Iris pigment epithelial cell (primary cell): Measurements from ENCODE around the gene SCAPER.
"Not testable (repeated sequence)": the region's sequence is repeated elsewhere in the genome, so short reads cannot be mapped to it uniquely, and the experiment has no call there.

Experiments
- DNase-seq: peaks from one replicate; pipeline ENCODE4 v3.0.0-alpha.2; 2011; ENCODE audit warnings: low read depth

Gene SCAPER

DNA sequence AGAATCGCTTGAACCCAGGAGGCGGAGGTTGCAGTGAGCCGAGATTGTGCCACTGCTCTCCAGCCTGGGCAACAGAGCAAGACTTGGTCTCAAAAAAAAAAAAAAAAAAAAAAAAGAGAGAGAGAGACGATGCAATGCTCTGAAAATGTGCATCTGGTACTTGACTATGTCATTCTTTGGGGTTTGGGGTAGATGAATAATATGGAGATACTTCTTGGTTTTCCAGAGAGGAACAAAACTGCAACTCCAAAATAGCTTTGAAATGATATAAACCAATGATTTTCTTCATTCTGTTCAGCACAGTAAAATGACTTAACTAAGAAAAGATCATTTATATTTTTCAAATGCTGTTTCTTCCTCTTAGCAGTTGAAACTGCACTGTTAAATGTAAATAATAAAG, 409.7 kb downstream of the SCAPER start:
- DNase-seq = no peak

DNA sequence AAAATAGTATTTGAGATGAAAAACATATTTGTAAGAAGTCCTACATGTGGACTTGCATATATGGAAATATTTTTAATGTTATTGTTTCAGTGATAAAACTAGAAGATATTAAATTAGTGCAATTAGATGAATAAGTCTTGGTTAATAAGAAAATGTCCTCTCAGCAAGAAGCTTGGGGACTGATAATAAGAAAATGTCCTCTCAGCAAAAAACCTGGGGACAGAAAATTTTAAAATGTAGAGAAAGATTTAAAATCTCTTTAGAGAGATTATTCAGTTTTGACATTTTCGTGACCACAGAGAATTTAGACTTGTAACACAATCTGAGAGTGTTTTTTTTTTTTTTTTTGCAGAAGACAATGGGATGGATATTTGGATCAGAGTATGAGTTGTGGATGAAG, 412.6 kb downstream of the SCAPER start:
- DNase-seq = no peak

DNA sequence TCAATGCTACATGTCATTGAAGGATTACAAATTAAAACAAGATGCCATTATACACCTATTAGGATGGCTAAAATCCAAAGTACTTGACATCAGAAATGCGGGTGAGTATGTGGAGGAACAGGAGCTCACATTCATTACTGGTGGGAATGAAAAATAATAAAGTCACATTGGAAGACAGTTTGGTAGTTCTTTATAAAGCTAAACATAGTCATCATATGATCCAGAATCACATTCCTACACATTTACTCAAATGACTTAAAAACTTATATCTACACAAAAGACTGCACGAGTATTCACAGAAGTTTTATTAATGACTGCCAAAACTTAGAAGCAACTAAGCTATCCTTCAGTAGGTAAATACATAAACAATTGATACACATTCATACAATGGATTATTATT, 421.4 kb downstream of the SCAPER start:
- DNase-seq = no peak

DNA sequence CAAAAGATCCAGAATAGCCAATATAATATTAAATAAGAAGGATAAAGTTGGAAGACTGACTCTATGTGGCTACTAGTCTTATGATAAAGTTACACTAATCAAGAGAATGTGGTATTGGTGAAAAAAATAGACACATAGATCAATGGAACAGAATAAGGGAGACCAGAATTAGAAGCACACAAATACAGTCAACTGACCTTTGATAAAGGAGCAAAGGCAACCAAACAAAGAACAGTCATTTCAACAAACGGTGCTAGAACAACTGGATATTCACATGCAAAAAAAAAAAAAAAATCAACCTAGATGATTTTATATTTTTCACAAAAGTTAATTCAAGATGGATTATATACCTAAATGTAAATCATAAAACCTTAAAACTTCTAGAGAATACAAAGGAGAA, 422.1 kb downstream of the SCAPER start:
- DNase-seq = no peak

DNA sequence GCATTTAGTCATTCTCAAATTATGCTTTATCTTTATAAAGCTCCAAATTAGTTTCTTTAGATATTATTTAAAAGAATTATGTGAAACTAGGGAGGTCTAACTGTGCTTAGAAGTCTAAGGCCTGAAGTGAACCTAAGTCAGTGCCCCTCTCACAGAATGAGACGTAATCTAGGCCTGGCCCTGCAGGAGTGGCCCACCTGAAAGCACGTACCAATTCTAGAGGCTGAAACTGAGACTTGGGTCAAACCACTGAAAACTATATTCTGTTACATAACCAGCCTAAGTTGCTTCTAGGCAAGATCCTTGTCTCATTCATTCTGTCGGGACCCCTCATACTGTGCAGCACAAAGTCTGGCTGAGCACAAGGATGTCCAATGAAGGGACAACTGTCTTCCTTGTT, 424.9 kb downstream of the SCAPER start:
- no peak for DNase-seq

DNA sequence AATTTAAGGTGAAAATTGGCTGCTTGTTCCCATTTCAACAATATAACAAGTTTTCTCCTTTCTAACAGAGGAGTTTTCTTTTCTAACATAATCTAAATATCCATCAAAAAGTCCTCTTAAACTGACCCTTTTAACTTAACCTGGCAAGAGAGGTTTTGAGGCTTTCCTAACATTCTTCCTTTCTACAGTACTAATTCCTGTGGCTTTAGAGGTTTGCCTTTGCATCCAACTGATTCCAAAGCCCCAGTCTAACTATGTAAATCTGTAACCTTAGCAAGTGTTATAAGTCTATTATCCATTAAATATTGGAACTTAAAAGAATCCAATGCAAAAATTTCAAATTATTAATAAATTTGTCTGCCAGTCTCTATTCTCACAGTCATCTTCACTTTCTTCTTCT, 434.4 kb downstream of the SCAPER start:
- peak; percentile 65 for DNase-seq

DNA sequence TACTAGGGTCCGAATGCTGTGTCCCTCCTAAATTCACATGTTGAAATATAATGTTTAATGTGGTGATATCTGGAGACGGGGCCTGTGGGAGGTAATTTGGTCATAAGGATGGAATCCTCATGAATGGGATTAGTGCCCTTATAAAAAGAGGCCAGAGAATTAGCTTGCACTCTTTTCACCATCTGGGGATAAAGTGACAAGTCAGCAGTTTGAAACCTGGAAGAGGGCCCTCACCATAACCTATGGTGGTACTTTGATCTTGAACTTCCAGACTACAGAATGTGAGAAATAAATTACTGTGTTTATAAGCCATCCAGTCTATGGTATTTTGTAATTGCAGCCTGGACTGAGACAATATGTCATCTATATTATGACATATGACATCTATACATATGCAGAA, 436.4 kb downstream of the SCAPER start:
- no peak for DNase-seq

DNA sequence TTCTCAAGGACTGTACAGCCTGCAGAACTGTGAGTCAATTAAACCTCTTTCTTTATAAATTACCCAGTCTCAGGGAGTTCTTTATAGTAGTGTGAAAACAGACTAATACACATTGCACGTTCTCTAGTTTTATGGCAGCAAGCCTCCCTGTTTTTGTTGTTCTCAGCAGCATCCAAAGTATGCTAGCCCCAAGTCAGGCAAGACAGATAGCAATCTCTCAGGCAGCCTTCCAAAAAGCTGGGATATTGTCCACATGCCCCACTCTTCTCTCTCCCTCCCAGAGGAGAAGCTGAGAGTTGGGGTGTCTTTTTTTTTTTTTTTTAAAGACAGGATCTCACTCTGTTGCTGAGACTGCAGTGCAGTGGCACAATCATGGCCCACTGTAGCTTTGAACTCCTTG, 438.0 kb downstream of the SCAPER start:
- DNase-seq = no peak

DNA sequence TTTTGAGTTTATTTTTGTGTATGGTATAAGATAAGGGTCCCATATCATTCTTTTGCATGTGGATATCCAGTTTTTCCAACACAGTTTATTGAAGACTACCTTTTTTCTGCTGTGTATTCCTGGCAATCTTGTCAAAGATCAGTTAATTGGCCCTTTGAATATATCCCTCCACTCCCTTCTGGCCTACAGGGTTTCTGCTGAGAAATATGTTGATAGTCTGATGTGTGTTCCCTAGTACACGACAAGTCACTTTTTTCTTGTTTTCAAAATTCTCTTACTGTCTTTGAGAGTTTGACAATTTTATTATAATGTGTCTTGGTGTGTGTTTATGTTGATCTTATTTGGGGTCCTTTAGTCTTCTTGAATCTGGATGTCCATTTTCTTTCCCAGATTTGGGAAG, 439.4 kb downstream of the SCAPER start:
- no peak for DNase-seq

DNA sequence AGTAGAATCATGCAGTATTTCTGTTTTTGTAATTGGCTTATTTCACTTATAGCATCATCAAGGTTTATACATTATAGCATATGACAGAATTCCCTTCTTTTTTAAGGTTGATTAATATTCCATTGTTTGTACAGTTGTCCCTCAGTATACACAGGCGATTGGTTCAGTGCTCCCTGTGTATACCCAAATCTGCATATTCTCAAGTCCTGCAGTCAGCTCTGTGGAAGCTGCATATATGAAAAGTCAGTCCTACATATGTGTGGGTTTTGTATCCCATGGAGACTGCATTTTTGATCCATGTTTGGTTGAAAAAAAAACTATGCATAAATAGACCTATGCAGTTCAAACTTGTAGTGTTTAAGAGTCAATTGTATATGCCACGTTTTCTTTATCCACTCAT, 440.9 kb downstream of the SCAPER start:
- DNase-seq = no peak

DNA sequence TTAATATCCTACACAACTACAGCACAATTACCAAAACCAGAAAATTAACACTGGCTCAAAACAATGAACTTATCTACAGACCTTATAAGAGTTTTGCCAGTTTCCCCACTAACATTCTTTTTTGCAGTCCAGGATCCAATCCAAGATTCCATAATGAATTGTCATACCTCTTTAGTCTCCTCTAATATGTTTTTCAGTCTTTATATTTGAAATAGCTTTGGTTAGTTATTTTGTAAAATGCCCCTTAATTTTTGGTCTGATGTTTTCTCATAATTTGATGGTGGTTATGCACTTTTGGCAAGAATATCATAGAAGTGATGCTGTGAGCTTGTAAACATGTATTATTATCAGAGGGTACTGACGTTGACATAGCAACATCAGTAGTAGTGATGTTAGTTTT, 444.3 kb downstream of the SCAPER start:
- peak; percentile 38 for DNase-seq

DNA sequence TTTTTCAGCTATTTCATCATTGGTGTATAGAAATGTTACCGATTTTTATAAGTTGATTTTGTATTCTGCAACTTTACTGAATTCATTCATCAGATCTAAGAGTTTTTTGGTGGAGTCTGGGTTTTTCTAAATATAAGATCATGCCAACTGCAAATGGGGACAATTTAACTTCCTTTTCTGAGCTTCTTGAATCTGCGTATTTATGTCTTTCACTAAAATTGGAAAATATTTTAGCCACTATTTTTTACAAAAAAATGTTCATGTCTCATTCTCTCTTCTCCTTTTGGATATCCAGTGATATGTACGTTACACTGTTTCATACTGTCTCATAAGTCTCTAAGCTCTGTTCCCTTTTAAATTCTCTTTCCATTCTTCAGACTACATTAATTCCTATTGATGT, 444.8 kb downstream of the SCAPER start:
- no peak for DNase-seq

DNA sequence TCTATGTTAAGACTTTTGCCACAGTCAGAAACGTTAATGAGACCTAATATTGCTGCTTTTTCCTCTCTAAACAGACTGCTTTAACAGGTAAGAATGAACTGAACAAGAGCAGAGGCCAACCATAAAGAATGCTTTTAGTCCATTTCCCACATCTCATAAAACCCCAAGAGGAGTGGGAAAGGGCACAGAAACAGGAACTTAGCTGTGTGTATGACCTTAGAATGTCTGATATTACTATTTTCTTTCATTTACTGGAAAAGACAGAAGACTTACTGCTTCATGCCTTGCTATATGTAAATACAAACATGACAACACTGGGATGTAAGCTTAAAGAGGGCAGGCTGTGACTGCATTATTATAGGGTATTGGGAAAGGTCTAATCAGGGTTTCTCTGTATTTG, 453.6 kb downstream of the SCAPER start:
- no peak for DNase-seq

DNA sequence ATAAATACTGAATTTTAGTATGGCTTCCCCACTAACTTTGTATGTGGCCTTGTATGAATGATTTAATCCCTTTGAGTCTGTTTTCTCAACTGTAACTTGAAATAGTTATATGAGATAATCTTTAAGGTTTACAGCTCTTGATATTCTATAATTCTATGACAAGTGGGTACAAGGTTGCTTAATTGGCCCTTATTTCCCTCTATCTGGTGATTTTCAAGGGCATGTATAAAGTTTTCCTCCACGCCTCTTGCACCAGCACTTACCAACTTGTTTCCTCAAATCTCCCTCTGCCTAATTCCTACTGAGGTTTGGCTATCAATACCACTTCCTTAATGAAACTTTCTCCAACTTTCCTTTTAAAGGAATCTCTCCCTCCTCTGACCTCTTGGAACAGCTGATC, 455.7 kb downstream of the SCAPER start:
- no peak for DNase-seq

DNA sequence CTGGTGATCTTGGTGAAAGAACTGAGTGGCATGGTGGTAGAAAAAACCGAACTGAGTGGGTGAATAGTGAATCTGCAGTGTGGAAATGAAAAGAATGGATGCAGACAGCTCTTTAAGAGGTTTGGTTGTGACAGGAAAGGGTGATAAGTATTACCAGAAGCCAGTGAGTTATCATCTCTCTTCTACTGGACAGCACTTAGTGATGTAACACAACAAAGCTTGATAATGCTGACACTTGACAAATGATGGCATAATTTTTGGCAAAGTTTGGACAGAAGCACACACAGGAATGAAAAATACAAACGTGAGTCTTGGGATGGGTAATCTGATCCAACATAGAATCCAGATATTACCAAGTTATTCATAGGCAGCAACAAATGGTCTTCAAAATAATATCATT, 456.4 kb downstream of the SCAPER start:
- DNase-seq = no peak

DNA sequence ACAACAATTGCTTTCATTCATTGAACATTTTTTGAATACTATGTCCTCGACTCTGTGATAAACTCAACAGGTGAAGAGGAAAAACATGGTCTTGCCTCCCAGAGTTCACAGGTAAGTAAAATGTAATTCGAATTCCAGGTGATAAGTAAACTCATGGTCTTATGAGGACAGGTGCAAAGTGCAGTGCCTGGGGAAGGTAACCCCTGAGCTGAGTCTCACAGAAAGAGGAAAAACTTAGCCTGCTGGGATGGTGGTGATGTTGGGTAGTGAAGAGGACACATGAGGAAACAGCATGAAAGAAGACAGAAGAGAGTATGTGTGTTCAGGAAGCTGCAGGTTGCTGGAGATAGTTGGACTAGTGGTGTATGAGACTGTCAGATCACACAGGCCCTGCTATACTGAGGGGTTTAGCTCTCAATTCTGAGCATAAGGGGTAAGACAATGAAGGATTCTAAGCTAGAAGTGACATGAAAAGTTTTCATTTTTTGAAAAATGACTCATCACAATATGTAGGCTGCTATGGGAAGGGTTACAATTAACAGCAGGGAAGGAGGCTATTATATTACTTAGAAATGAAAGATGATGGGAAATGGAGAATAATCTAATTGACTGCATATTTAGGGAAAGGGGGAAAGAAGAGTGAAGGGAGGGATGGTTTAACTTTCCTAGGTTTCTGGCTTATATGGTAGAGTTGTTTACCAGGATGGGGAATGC, 457.3 kb downstream of the SCAPER start:
- no peak for DNase-seq

DNA sequence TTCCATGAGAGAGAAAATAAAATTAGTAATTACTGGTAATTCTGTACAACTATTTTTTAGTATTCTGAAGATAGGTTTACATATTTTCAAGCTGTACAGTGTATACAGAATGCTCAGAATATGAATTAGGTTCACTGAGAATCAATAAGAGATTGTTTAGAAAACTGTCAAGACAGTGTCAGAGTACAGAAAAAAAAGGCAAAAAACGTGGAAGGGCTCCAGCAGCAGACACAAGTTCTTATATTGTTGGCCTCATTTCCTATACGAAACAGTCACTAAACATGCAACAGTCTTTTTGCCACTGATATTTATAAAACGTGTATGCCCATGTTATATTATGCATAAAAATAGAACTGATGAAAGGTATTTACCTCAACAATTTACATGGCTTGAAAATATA, 464.7 kb downstream of the SCAPER start:
- DNase-seq = no peak

DNA sequence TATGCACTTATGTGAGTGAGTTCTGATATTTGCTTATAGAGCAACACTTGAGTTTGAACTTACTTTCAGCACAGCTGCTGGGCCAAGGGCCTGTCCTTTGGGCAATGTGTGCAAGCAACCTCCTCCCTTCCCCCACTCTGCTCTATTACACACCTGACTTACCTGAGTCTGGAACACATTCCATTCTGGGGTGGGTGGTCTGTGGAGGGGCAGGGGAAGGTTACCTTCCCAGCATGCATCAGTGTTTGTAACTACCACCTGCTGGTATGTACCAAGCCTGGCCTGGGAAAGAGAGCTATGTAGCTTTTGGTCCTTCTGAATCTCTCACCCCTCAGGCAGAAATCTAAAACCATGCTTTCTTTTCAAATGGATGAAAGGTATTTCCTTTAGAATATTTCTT, 465.6 kb downstream of the SCAPER start:
- no peak for DNase-seq

DNA sequence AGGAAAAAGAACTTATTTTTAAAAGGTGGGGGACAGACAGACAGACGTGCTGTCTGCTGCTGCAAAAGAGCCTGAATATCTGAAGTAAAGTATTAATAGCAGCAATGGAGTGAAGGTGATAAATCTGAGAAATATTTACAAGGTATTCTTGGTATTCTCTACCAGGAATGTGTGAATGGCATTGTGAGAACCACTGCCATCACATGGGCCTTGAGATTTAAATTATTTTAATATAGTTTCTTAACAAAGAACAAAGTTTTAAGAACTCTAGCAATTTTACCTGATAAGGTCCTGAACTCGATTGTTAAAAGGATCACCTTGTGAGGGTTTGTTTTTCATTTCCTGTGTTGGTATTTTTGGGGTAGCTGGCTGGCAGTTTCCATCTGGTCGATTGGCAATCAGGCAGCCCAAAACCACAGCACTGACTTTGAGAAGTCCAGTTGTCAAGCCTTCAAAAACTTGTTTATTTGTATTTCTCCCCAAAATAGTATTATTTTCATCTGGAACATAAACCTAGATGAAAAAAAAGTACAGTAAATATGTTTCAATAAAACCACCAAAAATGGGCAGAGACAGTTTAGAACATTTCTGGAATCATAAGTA, 471.2 kb downstream of the SCAPER start:
- peak; percentile 59 for DNase-seq

DNA sequence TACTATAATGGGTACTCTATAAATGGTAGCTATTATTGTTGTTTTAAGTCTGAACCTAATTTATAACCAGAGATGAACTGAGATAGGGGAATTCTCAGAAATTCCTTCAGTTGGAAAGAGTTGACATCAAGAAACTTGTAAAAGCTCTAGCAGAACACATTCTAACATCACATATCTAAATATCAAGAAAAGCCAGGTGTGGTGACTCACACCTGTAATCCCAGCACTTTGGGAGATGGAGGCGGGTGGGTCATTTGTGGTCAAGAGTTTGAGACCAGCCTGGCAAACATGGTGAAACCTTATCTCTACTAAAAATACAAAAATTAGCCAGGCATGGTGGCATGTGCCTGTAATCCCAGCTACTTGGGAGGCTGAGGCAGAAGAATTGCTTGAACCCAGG, 472.1 kb downstream of the SCAPER start:
- not testable (repeated sequence) for DNase-seq

DNA sequence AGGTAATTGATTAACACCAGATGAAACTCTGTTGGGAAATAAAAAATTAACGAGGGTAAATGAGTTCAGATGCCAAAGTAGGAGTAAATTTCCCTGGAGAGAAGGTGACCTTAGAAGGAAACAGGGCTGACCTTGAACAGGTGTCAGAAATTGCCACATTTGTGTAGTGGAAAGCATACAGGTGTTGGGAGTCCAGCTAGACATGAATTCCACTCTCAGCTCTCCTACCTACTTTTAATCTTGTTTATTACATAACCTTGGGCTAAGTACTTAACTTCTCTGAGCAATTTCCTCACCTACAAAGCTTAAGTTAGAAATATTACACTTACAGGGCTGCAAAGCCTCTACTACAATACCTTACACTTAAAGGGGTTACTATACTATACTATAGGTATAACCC, 472.5 kb downstream of the SCAPER start:
- DNase-seq = no peak

DNA sequence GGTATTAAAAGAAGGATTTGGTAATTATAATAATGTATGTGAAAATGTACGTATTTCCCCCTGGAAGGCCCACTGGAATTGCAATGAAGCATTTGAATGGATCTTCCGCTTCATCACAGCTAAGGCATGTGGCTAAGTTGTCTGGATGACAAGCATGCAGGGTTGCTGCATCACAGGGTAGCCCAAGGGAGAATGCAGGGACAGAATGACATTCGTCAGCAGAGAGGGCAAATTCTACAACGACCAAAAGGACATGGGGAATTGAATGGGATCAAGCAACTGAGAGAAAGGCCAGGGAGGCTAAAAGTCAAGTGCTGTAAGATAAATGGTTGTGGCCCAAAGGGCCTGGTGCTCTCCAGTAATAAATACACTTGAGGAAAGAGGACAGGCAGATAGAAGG, 473.2 kb downstream of the SCAPER start:
- DNase-seq = peak; percentile 25

DNA sequence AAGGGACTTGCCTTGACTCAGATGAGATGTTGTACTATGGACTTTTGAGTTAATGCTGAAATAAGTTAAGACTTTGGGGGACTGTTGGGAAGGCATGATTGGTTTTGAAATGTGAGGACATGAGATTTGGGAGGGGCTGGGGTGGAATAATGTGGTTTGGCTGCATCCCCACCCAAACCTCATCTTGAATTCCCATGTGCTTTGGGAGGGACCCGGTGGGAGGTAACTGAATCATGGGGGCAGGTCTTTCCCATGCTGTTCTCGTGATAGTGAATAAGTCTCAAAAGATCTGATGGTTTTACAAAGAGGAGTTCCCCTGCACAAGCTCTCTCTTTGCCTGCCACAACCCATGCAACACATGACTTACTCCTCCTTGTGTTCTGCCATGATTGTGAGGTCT, 474.4 kb downstream of the SCAPER start:
- not testable (repeated sequence) for DNase-seq

DNA sequence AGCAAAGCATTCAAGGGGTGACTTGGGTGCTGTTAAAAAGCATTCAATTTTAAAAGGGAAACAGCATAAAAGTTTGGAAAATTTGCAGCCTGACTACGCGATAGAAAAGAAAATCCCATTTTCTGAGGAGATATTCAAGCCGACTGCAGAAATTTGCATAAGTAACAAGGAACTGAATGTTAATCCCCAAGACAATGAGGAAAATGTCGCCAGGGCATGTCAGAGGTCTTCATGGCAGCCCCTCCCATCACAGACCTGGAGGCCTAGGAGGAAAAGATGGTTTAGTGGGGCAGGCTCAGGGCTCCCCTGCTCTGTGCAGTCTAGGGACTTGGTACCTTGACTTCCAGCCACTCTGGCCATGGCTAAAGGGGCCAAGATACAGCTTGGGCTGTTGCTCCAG, 475.5 kb downstream of the SCAPER start:
- DNase-seq = no peak
